T47D (cell line): ENCODE data around the gene SHISA5.
A peak's percentile ranks its signal among the peaks of the same experiment; 100 is the strongest.

Source experiments
- DNase-seq, 2 experiments: peaks; one replicate each; pipeline versions ENCODE4 v3.0.0 to v3.0.0-alpha.2; 2011 to 2012; ENCODE audit warnings: low read depth in 1 of 2, low spot score in 1 of 2
- JUND ChIP-seq: IDR thresholded peaks from 2 replicates; pipeline ENCODE4 v1.6.1; 2012; ENCODE audit warnings: low read depth
- in situ Hi-C: cut with HindIII; loops from 2 replicates; pipeline ENCODE4 v1.10.0; 2016; ENCODE audit warnings: low sequenced_read_pairs, low pct_unique_long_range_greater_than_20kb

The SHISA5 gene

DNA sequence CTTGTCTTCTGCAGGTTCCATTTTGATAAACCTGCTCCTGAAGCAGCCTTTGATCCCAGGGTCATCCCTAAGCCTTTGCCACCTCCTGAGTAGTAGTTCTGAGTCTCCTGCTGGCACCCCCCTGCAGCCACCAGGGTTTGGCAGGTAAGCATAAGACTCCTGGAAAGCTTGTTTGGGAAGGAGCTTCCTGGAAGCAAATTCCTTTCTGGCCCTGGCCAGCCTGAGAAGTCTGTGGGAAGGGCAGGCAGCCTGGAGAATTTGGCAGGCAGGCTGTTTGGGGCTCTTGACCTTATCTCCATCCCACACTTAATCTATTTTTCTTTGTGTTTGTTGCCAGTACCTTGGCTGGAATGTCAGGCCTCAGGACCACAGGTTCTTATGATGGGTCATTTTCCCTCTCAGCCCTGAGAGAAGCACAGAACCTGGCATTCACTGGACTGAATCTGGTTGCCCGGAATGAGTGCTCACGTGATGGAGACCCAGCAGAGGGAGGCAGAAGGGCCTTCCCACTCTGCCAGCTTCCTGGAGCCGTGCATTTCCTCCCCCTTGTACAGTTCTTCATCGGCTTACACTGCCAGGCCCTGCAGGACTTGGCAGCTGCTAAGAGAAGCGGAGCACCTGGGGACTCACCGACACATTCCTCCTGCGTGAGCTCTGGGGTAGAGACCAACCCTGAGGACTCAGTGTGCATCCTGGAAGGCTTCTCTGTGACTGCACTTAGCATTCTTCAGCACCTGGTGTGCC, 44.0 kb downstream of the SHISA5 start:
- in situ Hi-C loops = no loop called here
- no peak for TF ChIP-seq JUND
- DNase-seq = no peak

DNA sequence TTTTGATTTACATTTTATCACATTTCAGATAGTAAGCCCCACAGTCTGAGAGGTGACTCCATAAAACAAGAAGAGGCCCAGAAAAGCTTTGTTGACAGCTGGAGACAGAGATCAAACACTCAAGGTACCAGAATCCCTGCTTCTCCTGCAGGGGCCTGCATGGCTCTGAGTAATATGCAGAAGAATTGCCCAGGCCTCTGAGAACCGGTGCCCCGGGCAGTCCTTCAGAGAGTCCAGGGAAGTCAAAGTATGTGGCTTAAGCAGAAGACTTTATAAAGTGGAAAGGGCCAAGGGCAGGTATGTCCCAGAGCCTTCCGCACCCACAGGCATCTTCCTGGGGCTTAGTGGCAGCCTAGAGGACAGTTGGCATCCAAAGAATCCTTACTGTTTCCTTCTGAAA, 44.6 kb downstream of the SHISA5 start:
- in situ Hi-C loops = no loop called here
- no peak for DNase-seq
- no peak for TF ChIP-seq JUND

- no peak for DNase-seq
- in situ Hi-C loops = no loop called here
- no peak for TF ChIP-seq JUND
Observed at GRCh38 chr3:48456456-48456855, 47.5 kb downstream of the SHISA5 start.

DNA sequence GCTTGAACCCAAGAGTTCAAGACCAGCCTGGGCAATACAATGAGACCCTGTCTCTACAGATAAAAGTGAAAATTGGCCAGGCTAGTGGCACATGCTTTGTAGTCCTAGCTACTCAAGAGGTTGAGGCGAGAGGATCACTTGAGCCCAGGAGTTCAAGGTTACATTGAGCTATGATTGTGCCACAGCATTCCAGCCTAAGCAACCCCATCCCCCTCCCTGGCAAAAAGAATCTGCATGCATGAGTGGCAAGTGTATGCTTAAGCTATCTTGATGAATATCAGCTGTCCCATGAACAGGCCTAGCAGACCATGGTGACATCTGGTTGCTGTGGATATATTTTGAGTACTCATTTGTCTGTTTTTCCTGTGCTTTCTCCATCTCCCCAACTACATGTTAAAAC, 52.7 kb downstream of the SHISA5 start:
- TF ChIP-seq JUND = no peak
- DNase-seq = peak in 1 of 2 experiments; percentile 71
- in situ Hi-C loops = no loop called here

DNA sequence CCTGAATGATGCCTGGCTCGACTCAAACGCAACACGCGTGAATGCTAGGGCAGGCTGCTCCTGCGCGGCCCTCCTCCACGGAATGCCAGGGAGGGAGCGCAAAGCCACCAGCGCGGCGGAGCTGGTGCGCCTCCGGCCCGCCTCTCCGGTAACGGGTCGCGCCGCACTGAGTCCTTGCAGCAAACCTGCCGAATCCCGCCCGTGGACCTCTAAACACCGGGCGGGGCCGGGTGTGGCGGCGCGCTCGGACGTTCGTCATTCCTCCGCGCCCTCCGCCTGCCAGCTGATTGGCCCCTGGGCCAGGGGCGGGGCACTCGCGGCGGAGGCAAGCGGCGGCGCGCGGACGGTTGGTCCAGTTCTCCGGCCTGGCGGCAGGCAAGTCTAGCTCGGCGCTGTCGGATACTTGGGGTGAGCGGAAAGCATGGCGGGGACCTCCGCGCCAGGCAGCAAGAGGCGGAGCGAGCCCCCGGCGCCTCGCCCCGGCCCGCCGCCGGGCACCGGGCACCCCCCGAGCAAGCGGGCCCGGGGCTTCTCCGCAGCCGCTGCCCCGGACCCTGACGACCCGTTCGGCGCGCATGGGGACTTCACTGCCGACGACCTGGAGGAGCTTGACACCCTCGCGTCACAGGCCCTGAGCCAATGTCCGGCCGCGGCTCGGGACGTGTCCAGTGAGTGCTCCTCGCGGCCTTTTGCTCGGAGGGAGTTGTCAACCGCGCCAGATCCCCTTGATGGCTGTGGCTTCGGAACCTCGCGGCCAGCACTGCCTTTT, 57.4 kb downstream of the SHISA5 start, which contains the start of gene ATRIP:
Gene ATRIP, plus strand, starts transcription at position 313 of the 769 bp plus-strand sequence. Its CDS starts 109 bp downstream, at position 422.
- TF ChIP-seq JUND = no peak
- DNase-seq = peak in 1 of 2 experiments; percentile 91
- in situ Hi-C loops = no loop called here

- in situ Hi-C loops = no loop called here
- TF ChIP-seq JUND = no peak
- no peak for DNase-seq
Observed at GRCh38 chr3:48446043-48446424, 57.9 kb downstream of the SHISA5 start.

- in situ Hi-C loops = no loop called here
- no peak for TF ChIP-seq JUND
- no peak for DNase-seq
Observed at GRCh38 chr3:48445277-48445882, 58.6 kb downstream of the SHISA5 start.

GRCh38 chr3:48441940-48442339, 62.0 kb downstream of the SHISA5 start:
- DNase-seq = no peak
- in situ Hi-C loops = no loop called here
- TF ChIP-seq JUND = no peak

- DNase-seq = no peak
- in situ Hi-C loops = no loop called here
- TF ChIP-seq JUND = no peak
Observed at GRCh38 chr3:48440590-48440958, 63.4 kb downstream of the SHISA5 start.

GRCh38 chr3:48439820-48440589, 64.0 kb downstream of the SHISA5 start, which contains the start of the genes CCDC51 and TMA7:
Gene CCDC51, minus strand, starts transcription at chr3:48440119. Its CDS starts 4,991 bp downstream, at chr3:48435128.
Gene TMA7, plus strand, starts transcription at chr3:48440257. Its CDS starts 40 bp downstream, at chr3:48440297.
- no peak for TF ChIP-seq JUND
- in situ Hi-C loops = no loop called here
- DNase-seq = peak; percentile 94 to 97

- no peak for TF ChIP-seq JUND
- in situ Hi-C loops = no loop called here
- DNase-seq = no peak
Observed at GRCh38 chr3:48437812-48438211, 66.2 kb downstream of the SHISA5 start.

- in situ Hi-C loops = no loop called here
- TF ChIP-seq JUND = no peak
- no peak for DNase-seq
Observed at GRCh38 chr3:48436855-48437254, 67.1 kb downstream of the SHISA5 start.

GRCh38 chr3:48436477-48436787, 67.5 kb downstream of the SHISA5 start:
- in situ Hi-C loops = no loop called here
- no peak for DNase-seq
- TF ChIP-seq JUND = no peak
